GM23248 (cell line): ENCODE measurements around the gene CCNJL.

Source experiments
- EZH2 ChIP-seq: fragments of 200-600 bp; sonication (generic); IDR thresholded peaks from 2 replicates; pipeline ENCODE4 v1.6.1; 2018; ENCODE audit warnings: antibody characterized with exemption, mild to moderate bottlenecking; ENCODE audit not compliant: insufficient read depth, poor library complexity, severe bottlenecking
- EZH2phosphoT487 ChIP-seq: fragments of 200-600 bp; sonication (generic); IDR thresholded peaks from 2 replicates; pipeline ENCODE4 v1.6.1; 2018; ENCODE audit warnings: antibody characterized with exemption, moderate library complexity, mild to moderate bottlenecking, low read depth; ENCODE audit not compliant: insufficient read depth

GRCh38 chr5:160274483-160274931 is 37.9 kb downstream of the CCNJL start:
- TF ChIP-seq EZH2phosphoT487 (no peak), EZH2 (no peak)
